Chondrocyte (in vitro differentiated cells): Measurements from ENCODE around the gene SUPT4H1. TPM values are rescaled to one million over a fixed set of nuclear protein-coding genes. Genes with fewer than 3 reads are reported as not detected.

Experiments used
- DNase-seq: peaks from one replicate; pipeline ENCODE4 v3.0.0; 2021; ENCODE audit warnings: mixed read lengths, low spot score
- H3K27ac Mint-ChIP-seq: one replicate; pipeline ENCODE4 v1.8.0; 2021; ENCODE audit warnings: mild to moderate bottlenecking, moderate library complexity, mixed read lengths; ENCODE audit not compliant: unreplicated experiment
- H3K27me3 Mint-ChIP-seq: 2 replicates; pipeline ENCODE4 v1.8.0; 2021; ENCODE audit warnings: low read depth, mixed read lengths
- H3K36me3 Mint-ChIP-seq: 2 replicates; pipeline ENCODE4 v1.8.0; 2021; ENCODE audit warnings: low read depth, mixed read lengths
- H3K4me1 Mint-ChIP-seq: 2 replicates; pipeline ENCODE4 v1.8.0; 2021; ENCODE audit warnings: low read depth, mild to moderate bottlenecking, mixed read lengths
- H3K4me3 Mint-ChIP-seq: one replicate; pipeline ENCODE4 v1.8.0; 2021; ENCODE audit warnings: mild to moderate bottlenecking, moderate library complexity, mixed read lengths; ENCODE audit not compliant: unreplicated experiment
- H3K9me3 Mint-ChIP-seq: 2 replicates; pipeline ENCODE4 v1.8.0; 2021; ENCODE audit warnings: low read depth, mixed read lengths
- CTCF ChIP-seq: fragments of 200-600 bp; sonication (generic); IDR thresholded peaks from 2 replicates; pipeline ENCODE4 v1.5.0; 2021; ENCODE audit warnings: antibody characterized with exemption, mild to moderate bottlenecking, moderate library complexity
- total RNA-seq: library from RNA; stranded (reverse); gene quantifications from 3 replicates; pipeline ENCODE4 v1.2.1, GENCODE V29; 2021

The SUPT4H1 gene
- total RNA-seq, 1 donor from 2014 or later: 57.4 TPM

GRCh38 chr17:58348038-58348437 lies 4.0 kb downstream of the SUPT4H1 start:
- Mint-ChIP-seq H3K27ac (no peak overlapping the region), H3K9me3 (no peaks in the 10 kb centered on the region), H3K4me3 (no peak overlapping the region), H3K36me3 (peaks cover 45% of the 10 kb centered on the region), H3K4me1 (peaks cover 21% of the 10 kb centered on the region), H3K27me3 (no peaks in the 10 kb centered on the region)
- TF ChIP-seq CTCF: no peak
- no peak for DNase-seq

- Mint-ChIP-seq H3K4me3 (no peak overlapping the region), H3K27ac (no peak overlapping the region), H3K36me3 (peaks cover 40% of the 10 kb centered on the region)
These were observed 6.5 kb downstream of the SUPT4H1 start for GRCh38 chr17:58345500-58345899.

GRCh38 chr17:58344791-58345157 lies 7.2 kb downstream of the SUPT4H1 start:
- no peak for DNase-seq
- no peaks in the 10 kb centered on the region for H3K27me3 Mint-ChIP-seq
- H3K9me3 Mint-ChIP-seq: no peaks in the 10 kb centered on the region
- peaks cover 39% of the 10 kb centered on the region for H3K36me3 Mint-ChIP-seq
- no peak for TF ChIP-seq CTCF
- H3K4me1 Mint-ChIP-seq: peaks cover 4% of the 10 kb centered on the region
- no peak overlapping the region for H3K27ac Mint-ChIP-seq
- no peak overlapping the region for H3K4me3 Mint-ChIP-seq

More at GRCh38 chr17:58345500-58345899, 6.5 kb downstream of the SUPT4H1 start:
- DNase-seq: no peak
- H3K27me3 Mint-ChIP-seq: no peaks in the 10 kb centered on the region
- no peaks in the 10 kb centered on the region for H3K9me3 Mint-ChIP-seq
- TF ChIP-seq CTCF: no peak
- H3K4me1 Mint-ChIP-seq: peaks cover 4% of the 10 kb centered on the region

GRCh38 chr17:58344047-58344790 lies 7.8 kb downstream of the SUPT4H1 start:
- Mint-ChIP-seq H3K4me3 (no peak overlapping the region), H3K36me3 (peaks cover 34% of the 10 kb centered on the region)

GRCh38 chr17:58343131-58343530 lies 8.9 kb downstream of the SUPT4H1 start:
- Mint-ChIP-seq H3K4me3 (no peak overlapping the region), H3K27me3 (no peaks in the 10 kb centered on the region), H3K27ac (no peak overlapping the region), H3K4me1 (peaks cover 12% of the 10 kb centered on the region), H3K36me3 (peaks cover 26% of the 10 kb centered on the region), H3K9me3 (no peaks in the 10 kb centered on the region)
- TF ChIP-seq CTCF: no peak
- no peak for DNase-seq

More at GRCh38 chr17:58344047-58344790, 7.8 kb downstream of the SUPT4H1 start:
- H3K4me1 Mint-ChIP-seq: peaks cover 2% of the 10 kb centered on the region
- no peak for TF ChIP-seq CTCF
- H3K27ac Mint-ChIP-seq: no peak overlapping the region
- H3K27me3 Mint-ChIP-seq: no peaks in the 10 kb centered on the region
- H3K9me3 Mint-ChIP-seq: no peaks in the 10 kb centered on the region
- DNase-seq: no peak
